Stimulated activated CD4-positive, alpha-beta T cell treated with anti-CD3 and anti-CD28 coated beads, Interleukin-12 subunit alpha, Interleukin-12 subunit beta, amount 100 ng/mL, for 4 hours (primary cell): Measurements from ENCODE around the gene PANK1.

Experiments
- DNase-seq: peaks from one replicate; pipeline ENCODE4 v3.0.0-alpha.2; 2020

The PANK1 gene

DNA sequence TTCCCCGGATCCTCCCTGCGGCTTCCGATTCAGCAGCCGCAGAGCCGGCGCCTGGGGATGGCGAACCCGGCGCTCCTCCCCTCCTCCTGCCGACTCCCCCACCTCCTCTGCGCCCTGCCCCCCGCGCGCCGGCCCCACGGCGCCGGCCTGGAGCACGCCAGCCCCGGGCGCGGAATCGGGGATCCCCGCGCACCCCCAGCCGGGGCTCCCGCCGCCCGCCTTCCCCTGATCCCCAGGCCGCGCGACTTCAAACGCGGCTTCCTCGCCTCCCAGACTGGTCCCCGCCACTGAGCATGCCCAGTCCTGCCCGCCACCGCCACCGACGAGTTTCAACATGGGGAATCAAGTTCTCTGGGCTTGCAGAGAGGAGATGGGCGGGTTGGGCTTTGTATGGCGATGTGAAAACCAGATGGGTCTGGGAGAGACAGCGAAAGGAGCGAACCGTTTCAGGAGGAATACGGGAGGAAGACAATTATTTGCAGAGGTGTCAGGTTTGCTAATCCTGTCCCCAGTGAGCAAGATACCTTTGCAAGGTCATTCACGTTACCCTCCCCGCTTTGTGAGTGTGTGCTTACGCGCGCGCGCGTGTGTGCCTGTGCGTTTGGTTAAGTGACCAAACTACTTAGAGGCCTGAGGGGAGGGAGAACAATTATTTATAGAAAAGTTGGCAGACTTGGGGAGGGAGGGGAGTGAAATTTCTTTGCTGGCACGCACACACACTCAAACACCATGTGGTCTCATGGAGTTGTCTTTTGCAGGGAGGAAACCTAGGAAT is at the start of gene PANK1:
PANK1 (minus strand) TSS at position 276 of the 775 bp plus-strand sequence. CDS start 351 bp downstream, outside the sequence.
- peak; percentile 67 for DNase-seq

DNA sequence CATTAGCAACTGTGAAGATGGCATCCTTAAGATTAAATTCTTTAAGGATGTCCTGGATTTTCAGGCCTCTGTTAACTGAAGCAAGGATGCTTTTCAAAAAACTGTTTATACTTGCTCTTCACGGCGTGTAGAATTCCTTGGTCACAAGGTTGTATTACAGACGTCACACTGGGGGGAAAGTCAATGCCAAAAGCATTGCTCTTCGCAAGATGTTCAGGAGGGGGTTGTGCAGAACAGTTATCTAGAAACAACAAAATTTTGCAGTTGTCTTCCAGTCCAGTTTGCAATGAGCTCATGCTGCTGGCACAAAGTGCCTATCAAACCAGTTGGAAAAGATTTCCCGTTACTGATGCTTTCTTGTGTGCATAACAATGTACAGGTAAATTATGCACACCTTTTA is 48.1 kb upstream of the PANK1 start:
- no peak for DNase-seq

DNA sequence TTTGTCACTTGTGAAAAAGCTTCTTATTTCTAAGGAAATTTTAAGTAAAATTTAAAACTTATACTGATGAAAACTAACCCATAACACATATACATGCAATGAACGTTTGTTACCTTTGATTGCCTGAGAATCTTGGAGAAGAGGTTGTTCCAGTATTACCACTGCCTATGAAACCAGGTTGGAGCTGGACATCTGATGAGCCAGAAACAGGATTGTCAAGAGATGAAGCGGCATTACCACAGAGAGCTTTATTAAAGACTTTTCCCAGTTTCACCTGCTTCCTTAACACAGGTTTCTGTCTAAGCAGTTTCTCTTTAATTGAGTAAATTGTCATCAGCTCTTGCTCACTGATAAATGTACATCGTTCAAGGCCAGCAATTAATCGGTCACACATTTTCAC is 47.4 kb upstream of the PANK1 start:
- DNase-seq = no peak

DNA sequence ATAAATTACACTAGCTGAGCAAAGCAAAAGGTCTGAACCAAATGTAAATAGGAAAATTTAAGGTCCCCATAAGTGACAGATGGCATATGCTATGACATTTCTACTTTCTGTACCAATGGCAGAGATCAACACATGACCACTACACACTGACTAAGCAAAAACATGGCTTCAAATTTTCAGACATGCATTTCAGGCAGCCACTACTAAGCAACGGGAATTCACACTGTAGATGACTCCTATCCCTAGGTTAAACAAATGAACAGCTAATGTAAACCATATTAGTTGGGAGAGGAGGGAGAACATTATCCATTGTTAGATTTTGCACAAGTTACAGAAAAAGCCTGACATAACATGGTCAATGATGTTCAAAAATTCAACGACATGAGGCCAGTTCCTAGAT is 45.0 kb upstream of the PANK1 start:
- DNase-seq = no peak

- DNase-seq = no peak
These were observed 40.9 kb upstream of the PANK1 start for GRCh38 chr10:89685936-89686335.

GRCh38 chr10:89684604-89685003 is 39.6 kb upstream of the PANK1 start:
- no peak for DNase-seq

DNA sequence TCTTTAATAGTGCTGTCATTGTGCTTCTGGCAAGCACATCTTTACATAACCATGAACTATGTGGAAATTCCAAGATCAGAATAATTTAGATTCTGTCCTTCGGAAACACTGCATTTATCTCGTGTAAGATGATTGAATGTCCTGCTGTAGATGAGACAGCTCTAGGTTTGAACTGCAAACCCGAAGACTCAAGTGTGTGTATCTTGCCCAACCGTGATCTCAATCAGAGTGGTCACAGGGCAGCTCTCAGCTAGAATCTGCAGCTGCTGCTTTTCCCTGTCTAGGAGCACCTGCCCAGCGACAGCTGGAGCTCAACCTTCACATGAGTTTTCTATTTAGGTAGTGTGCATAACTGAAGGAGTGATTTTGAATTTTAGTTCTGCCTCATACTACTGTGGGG is 38.8 kb upstream of the PANK1 start:
- DNase-seq = no peak

DNA sequence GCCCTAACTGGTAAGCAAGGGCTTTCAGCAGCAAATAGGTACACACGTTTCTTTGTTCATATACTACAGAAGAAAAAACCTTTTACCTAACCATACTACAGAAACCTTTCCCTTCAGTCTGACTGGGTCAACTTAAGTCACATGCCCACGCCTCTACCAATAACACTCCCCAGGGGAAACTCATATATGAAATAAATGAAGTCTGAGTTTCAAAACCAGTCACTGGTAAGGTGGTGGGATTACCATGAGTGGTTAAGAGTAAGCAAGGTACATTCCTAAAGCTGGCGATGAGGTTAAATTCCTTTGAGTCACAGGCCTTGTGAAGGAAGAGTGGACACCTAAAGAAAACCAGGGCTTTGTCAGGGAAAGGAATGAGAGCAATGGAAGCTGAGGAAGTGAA is 34.9 kb upstream of the PANK1 start:
- no peak for DNase-seq

- DNase-seq = no peak
These were observed 32.3 kb upstream of the PANK1 start for GRCh38 chr10:89677341-89677740.

- DNase-seq = no peak
These were observed 25.9 kb upstream of the PANK1 start for GRCh38 chr10:89670926-89671325.

GRCh38 chr10:89669985-89670384 is 24.9 kb upstream of the PANK1 start:
- no peak for DNase-seq

DNA sequence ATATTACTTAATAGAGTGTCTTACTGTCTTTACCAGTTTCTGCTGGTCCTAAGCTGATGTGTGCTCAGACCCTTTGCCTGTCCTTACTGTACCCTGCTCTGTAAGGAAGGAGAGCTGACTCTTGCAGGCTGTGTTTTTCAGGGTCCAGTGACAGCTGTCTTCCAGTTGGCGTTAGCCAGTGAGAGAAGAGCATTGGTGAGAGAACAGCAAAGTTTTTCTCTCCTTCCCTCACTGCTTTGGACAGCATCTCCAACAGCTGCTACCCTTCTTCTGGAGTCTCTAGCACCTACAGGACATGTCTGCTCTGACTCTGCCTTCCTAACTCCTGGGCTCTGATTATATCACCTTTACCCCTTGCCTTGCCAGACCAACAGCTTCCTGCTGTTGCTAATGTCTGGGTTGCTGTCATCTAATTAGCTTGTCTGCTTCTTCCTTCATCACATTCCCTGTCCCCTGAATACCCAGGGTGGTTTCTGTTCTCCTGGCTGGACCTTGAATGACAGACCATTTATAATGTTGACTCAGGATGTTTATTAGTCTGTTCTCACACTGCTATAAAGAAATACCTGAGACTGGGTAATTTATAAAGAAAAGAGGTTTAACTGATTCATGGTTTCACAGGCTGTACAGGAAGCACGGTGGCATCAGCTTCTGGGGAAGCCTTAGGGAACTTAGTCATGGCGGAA is 23.5 kb upstream of the PANK1 start:
- no peak for DNase-seq

DNA sequence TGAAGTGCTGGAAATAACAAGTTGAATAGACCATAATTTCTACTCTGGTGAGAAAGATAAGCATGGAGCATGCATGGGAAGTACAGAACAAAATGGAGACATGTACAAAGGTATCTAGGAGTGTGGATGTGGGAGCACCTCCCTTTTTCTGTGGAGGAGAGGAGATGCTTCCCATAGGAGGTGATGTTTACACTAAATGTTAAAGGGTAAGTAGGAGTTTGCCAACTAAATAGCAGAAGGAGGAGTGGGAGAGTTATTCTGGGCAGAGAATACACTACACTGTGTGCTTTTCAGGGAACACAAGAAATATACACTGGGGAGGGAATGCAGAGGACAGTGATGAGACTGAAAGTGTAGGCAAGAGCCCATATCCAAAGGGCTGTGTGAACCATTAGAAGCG is 21.1 kb upstream of the PANK1 start:
- DNase-seq = no peak

DNA sequence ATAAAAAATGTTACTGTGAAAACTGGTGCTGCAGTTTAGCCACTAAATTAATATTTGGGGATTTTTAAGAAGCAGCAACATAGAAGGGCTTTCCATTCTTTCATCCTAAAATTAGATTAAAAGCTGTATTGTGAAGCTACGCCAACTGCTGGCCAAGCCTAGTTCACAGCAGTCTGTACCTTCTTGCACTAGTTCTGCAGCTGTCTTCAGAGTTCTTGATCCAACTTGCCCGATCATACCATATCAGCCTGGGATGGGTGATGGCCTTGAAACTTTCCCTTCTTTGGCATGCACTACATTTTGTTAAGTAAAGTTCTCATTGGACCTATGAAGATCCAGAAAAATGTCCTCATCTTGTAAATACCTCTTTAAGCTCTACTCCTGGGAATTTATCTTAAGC is 20.3 kb upstream of the PANK1 start:
- DNase-seq = no peak

GRCh38 chr10:89664203-89664602 is 19.2 kb upstream of the PANK1 start:
- DNase-seq = no peak

DNA sequence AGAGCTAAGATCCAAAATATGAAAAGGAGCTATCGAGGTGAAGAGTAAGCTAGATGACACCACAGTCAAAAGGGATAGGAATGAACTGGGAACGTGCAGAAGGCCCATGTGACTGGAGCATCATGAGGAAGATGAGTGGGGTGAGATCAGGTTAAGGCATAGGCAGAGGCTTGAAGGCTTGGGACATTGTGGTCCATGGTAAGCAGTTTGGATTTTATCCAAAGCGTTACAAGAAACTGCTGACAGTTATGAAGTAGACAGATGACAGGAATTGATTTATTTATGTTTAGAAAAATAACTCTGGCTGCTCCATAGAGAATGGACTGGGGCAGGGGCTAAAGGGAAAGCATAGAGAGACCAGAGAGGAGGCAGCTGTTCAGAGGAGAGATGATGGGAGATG is 18.1 kb upstream of the PANK1 start:
- no peak for DNase-seq

GRCh38 chr10:89662596-89662995 is 17.6 kb upstream of the PANK1 start:
- no peak for DNase-seq

GRCh38 chr10:89659143-89660131 is 14.4 kb upstream of the PANK1 start:
- no peak for DNase-seq

DNA sequence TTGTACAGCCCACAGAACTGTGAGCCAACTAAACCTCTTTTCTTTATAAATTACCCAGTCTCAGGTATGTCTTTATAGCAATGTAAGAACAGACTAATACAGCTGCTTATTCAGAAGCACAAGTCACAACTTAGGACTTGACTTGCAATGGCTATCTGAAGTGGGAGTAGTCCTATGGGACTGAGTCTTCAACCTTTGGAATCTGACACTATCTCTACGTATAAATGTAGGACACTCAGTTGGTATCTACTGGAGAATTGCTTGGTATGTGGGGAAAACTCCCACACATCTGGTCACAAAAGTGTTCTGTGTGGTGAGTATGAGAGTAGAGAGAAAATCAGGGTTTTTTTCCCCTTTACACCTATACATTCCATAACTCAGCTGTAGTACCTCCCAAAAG is 12.3 kb upstream of the PANK1 start:
- DNase-seq = no peak

- DNase-seq = no peak
These were observed 10.7 kb upstream of the PANK1 start for GRCh38 chr10:89655722-89656121.

DNA sequence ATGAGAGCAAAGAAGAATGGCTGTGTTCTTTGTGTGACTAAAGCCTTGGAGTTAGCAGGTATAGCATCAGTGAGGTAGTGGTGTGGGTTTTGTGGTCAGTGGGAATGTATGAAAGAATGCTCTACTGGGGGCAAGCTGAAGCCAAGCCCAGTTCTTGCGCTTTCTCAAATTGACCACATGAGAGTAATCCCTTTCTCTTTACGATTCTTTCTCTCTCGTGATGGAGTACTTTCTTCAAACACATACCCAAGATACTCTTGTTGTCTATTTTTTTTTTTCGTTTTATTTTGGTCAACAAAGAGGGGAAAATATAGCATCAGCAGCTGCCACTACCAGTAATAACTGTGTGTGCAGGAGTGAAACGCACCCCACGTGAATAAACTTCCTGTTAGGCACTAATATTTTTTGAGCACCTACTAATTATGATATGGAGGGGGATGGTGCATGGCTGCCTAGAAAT is 8.4 kb upstream of the PANK1 start:
- no peak for DNase-seq

GRCh38 chr10:89652806-89653370 is 7.8 kb upstream of the PANK1 start:
- no peak for DNase-seq
